MM.1S (cell line): ENCODE results near the gene KCTD7.
"Not testable (repeated sequence)": the region's sequence is repeated elsewhere in the genome, so short reads cannot be mapped to it uniquely, and the experiment has no call there.

Source experiments
- DNase-seq: peaks from one replicate; pipeline ENCODE4 v3.0.0-alpha.2; 2015
- H2AFZ ChIP-seq: fragments of 300-600 bp; sonication (generic); 2 replicates; pipeline ENCODE4 v1.6.0; 2016; ENCODE audit warnings: antibody characterized with exemption, low read length
- H3F3A ChIP-seq: fragments of 300-600 bp; sonication (generic); 2 replicates; pipeline ENCODE4 v1.6.1; 2016; ENCODE audit warnings: mild to moderate bottlenecking, antibody characterized with exemption, low read length, moderate library complexity, mixed read lengths; ENCODE audit not compliant: insufficient read depth
- H3K27ac ChIP-seq: fragments of 300-600 bp; sonication (generic); 2 replicates; pipeline ENCODE4 v1.5.1; 2016; ENCODE audit warnings: mild to moderate bottlenecking, low read length
- H3K27me3 ChIP-seq: fragments of 300-600 bp; sonication (generic); replicated peaks from 2 replicates; pipeline ENCODE4 v1.6.0; 2016; ENCODE audit warnings: low read length; ENCODE audit not compliant: insufficient read depth
- H3K36me3 ChIP-seq: fragments of 300-600 bp; sonication (generic); replicated peaks from 2 replicates; pipeline ENCODE4 v1.6.1; 2016; ENCODE audit warnings: mild to moderate bottlenecking, low read length, mixed read lengths; ENCODE audit not compliant: insufficient read depth
- H3K4me1 ChIP-seq: fragments of 300-600 bp; sonication (generic); 2 replicates; pipeline ENCODE4 v1.6.1; 2016; ENCODE audit warnings: low read length, mixed read lengths
- H3K4me2 ChIP-seq: fragments of 300-600 bp; sonication (generic); 2 replicates; pipeline ENCODE4 v1.6.0; 2016; ENCODE audit warnings: low read depth, low read length
- H3K4me3 ChIP-seq: fragments of 300-600 bp; sonication (generic); 2 replicates; pipeline ENCODE4 v1.5.1; 2016; ENCODE audit warnings: low read length, mixed read lengths
- H3K79me2 ChIP-seq: fragments of 300-600 bp; sonication (generic); 2 replicates; pipeline ENCODE4 v1.6.1; 2016; ENCODE audit warnings: mixed run types, low read length, mixed read lengths
- H3K9ac ChIP-seq: fragments of 300-600 bp; sonication (generic); 2 replicates; pipeline ENCODE4 v1.6.1; 2016; ENCODE audit warnings: low read length, mixed read lengths
- H3K9me2 ChIP-seq: fragments of 300-600 bp; sonication (generic); replicated peaks from 2 replicates; pipeline ENCODE4 v1.6.1; 2016; ENCODE audit warnings: mild to moderate bottlenecking, low read length, mixed read lengths; ENCODE audit not compliant: insufficient read depth
- H3K9me3 ChIP-seq: fragments of 300-600 bp; sonication (generic); replicated peaks from 2 replicates; pipeline ENCODE4 v1.6.1; 2016; ENCODE audit warnings: mild to moderate bottlenecking, low read length, mixed read lengths; ENCODE audit not compliant: insufficient read depth
- H4K20me1 ChIP-seq: fragments of 300-600 bp; sonication (generic); 2 replicates; pipeline ENCODE4 v1.6.1; 2016; ENCODE audit warnings: mild to moderate bottlenecking, low read length, moderate library complexity, mixed read lengths; ENCODE audit not compliant: insufficient read depth
- CTCF ChIP-seq: fragments of 300-600 bp; sonication (generic); IDR thresholded peaks from 2 replicates; pipeline ENCODE4 v1.5.1; 2016; ENCODE audit warnings: antibody characterized with exemption, low read length, mixed read lengths
- EZH2 ChIP-seq: fragments of 300-600 bp; sonication (generic); optimal IDR thresholded peaks from 2 replicates; pipeline ENCODE3; 2017; ENCODE audit warnings: low read depth, mild to moderate bottlenecking, antibody characterized with exemption, low read length, mixed read lengths
- EZH2phosphoT487 ChIP-seq: fragments of 300-600 bp; sonication (generic); IDR thresholded peaks from 2 replicates; pipeline ENCODE4 v1.6.1; 2018; ENCODE audit warnings: antibody characterized with exemption, low read length

The KCTD7 gene

GRCh38 chr7:66653719-66654274, 25.1 kb downstream of the KCTD7 start:
- H3K9me2 ChIP-seq, H4K20me1 ChIP-seq, H3K9me3 ChIP-seq, DNase-seq, H3K4me1 ChIP-seq, H3F3A ChIP-seq, H3K36me3 ChIP-seq, H3K27me3 ChIP-seq: not testable (repeated sequence)
- Histone ChIP-seq H3K4me2 (peak overlapping the region; percentile 93; the same call in 1 of the 2 replicates), H2AFZ (peak overlapping the region; percentile 74), H3K79me2 (peaks cover 25% of the 10 kb centered on the region), H3K27ac (peak overlapping the region; percentile 96), H3K9ac (peak overlapping the region; percentile 94), H3K4me3 (peak overlapping the region; percentile 84)
- TF ChIP-seq CTCF, result peak; percentile 14

GRCh38 chr7:66654275-66655112, 25.8 kb downstream of the KCTD7 start:
- Histone ChIP-seq H3K36me3 (no peaks in the 10 kb centered on the region), H3K9me2 (no peaks in the 10 kb centered on the region), H2AFZ (peak overlapping the region; percentile 74), H3K4me3 (peak overlapping the region; percentile 84), H3K79me2 (peaks cover 25% of the 10 kb centered on the region), H3K27ac (peak overlapping the region; percentile 96), H3K9ac (peak overlapping the region; percentile 94), H3K4me1 (no peaks in the 10 kb centered on the region), H3K4me2 (peak overlapping the region; percentile 93), H3F3A (peaks cover 2% of the 10 kb centered on the region; the same call in 1 of the 2 replicates), H3K27me3 (no peaks in the 10 kb centered on the region), H4K20me1 (no peaks in the 10 kb centered on the region), H3K9me3 (no peaks in the 10 kb centered on the region)
- DNase-seq, result peak; percentile 98
- TF ChIP-seq CTCF (no peak), EZH2phosphoT487 (no peak), EZH2 (no peak)

- not testable (repeated sequence) for H3K36me3 ChIP-seq, H3K9me3 ChIP-seq, H3K9me2 ChIP-seq, H3K4me1 ChIP-seq, H4K20me1 ChIP-seq, DNase-seq, H3K27me3 ChIP-seq, H3F3A ChIP-seq
- peaks cover 25% of the 10 kb centered on the region for H3K79me2 ChIP-seq
- peak overlapping the region; percentile 84 for H3K4me3 ChIP-seq
- peak overlapping the region; percentile 74 for H2AFZ ChIP-seq
- H3K9ac ChIP-seq, result peak overlapping the region; percentile 94
- peak overlapping the region; percentile 96; the same call in 1 of the 2 replicates for H3K27ac ChIP-seq
- H3K4me2 ChIP-seq, result peak overlapping the region; percentile 93
Observed at GRCh38 chr7:66655113-66655806, 26.6 kb downstream of the KCTD7 start.

- peaks cover 25% of the 10 kb centered on the region for H3K79me2 ChIP-seq
- not testable (repeated sequence) for DNase-seq, H3K36me3 ChIP-seq, H3K9ac ChIP-seq, H3K27ac ChIP-seq, H3F3A ChIP-seq, H3K4me1 ChIP-seq, H3K4me3 ChIP-seq, H3K27me3 ChIP-seq, H2AFZ ChIP-seq, H3K9me2 ChIP-seq, H4K20me1 ChIP-seq, H3K9me3 ChIP-seq, H3K4me2 ChIP-seq
Observed at GRCh38 chr7:66655826-66656485, 27.3 kb downstream of the KCTD7 start.
